Activated CD4-positive, alpha-beta T cell treated with anti-CD3 and anti-CD28 coated beads, Interleukin-2, amount 50 U/mL, for 4 hours (primary cell): ENCODE measurements around the gene TAF15.

Source experiments
- DNase-seq, 2 experiments: peaks; one replicate each; pipeline ENCODE4 v3.0.0-alpha.2; 2020

TAF15 gene

GRCh38 chr17:35808962-35809854, at the start of gene TAF15:
TAF15 (plus strand) TSS chr17:35809484; CDS start chr17:35809570, 86 bp downstream.
- peak; percentile 91 to 95 for DNase-seq

DNA sequence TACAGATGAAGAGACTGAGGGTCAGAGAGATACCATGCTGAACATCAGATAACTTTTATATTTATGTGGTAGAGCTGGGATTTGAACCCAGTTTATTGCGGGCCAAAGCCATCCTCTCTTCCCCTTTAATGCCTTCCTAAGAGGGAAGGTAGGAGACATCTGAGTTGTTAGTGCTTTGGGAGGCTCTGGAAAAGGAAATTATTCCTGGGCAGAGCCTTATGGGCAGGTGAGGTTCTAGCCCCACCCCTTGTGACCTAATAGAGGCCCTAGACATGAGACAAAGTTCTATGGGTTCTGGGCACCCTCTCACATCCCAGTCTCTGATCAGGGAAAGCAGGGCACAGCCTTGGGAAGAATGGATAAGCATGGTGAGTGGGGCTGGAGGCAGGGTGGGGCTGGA, 48.7 kb upstream of the TAF15 start, which contains the start of gene C17orf50:
Gene C17orf50, plus strand, starts transcription at position 301 of the 400 bp plus-strand sequence. Its CDS starts 55 bp downstream, at position 356.
- DNase-seq, result no peak

- DNase-seq, result no peak
Measured at GRCh38 chr17:35761601-35762000, 47.7 kb upstream of the TAF15 start.

GRCh38 chr17:35763767-35764122, 45.5 kb upstream of the TAF15 start:
- DNase-seq, result no peak

DNA sequence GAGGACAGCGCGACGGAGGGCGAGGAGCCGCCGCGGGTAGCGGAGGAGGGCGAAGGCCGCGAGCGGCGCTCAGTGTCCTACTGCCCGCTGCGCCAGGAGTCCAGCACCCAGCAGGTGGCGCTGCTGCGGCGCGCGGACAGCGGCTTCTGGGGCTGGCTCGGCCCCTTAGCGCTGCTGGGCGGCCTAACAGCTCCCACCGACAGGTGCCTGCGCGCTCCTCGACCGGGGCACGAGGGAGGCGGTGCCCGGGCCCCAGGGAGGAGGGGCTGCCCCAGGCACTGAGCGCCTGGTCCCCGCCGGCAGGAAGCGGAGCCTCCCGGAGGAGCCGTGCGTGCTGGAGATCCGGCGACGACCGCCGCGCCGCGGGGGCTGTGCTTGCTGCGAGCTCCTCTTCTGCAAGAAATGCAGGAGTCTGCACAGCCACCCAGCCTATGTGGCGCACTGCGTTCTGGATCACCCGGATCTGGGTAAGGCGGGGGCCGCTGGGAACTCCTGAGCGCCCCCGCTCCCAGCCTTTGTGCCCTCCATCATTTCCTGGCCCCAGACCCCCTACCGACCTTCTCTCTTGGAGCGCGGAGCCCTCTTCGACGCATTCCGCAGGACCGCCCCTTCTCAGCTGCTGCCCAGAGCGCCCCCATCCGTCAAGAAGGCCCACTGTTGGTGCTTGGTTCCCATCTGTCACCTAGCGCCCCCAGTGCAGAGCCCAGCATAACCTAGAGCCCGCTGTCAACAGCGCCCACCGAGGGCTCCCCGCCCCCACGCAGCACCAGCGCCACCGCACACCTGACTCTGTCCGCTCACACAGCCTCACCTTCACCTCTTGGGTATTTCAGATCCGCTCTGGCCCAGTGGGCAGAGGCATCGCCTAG, 44.9 kb upstream of the TAF15 start:
- peak; percentile 76 to 78 for DNase-seq

DNA sequence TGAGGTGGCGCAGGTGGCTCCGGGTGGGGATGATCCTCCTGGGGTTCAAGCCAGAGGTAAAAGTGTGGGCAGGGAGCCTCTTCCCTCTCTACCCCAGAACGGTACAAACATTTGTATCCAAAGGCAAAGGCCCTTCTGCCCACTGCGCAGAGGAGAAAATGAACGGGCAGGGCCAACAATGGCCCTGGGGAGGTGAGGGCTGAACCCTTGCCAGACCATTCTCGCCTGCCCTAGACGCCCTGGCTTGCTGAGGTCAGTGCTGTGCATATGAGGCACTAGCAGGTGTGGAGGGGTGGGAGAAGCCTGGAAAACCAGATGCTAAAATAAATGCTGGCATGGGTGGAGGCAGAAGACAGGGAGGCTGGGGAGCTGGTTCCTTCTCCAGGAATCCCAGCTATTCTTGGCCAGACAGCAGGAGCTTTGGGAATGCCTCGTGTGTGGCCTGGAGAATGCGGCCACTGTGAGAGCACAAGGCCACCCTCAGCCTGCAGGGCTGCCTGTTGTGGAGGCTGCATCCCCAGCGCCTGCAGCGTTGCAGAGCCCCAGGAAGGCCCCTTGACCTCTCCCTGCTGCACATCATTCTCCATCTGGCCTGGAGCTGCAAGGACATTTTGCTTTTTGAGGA, 44.1 kb upstream of the TAF15 start:
- DNase-seq, result no peak

- DNase-seq, result no peak
Measured at GRCh38 chr17:35765756-35766488, 43.4 kb upstream of the TAF15 start.

DNA sequence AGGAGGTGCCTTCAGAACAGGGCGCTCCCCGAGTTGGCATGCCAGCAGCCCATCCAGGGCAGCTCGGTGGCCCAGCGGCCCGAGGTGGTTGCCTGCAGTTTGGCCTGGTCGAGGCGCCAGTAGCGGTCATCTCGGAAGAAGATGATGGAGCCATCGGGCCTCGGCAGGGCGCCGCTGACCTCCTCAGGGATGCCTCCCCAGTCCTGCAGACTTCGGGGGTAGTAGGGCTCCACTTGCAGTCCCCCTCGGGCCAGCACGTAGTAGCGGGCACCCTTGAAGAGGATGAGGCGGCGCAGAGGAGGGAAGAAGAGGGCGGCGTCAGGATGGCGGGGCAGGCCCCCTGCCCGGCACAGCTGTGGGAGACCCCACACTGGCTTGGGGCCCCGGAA, 42.8 kb upstream of the TAF15 start:
- no peak for DNase-seq

DNA sequence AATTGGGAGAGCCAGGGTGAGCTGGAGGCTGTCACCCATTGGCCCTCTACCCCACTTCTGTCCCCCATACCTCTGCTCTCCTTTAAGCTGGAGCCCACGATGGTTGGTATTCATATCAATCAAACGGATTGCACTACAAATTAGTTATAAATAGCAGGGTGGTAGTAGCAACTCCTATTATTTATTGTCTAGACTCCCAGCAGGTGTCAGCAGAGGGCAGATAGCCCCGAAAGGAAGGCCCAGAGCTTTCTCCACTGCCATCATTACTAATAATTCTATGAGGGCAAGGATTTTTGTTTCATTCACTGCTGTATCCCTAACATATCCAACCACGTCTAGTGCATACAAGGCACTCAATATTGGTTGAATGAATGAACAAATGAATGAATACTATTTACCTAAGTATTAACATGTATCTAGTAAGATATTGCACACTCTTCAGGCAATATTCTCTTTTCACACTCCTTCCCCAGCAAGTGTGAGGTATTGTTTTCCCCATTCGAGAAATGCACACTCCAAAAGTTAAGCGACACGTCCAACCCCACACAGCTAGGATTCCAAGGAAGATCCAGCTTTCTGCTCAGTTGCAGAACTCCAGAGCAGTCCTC, 42.3 kb upstream of the TAF15 start:
- peak; percentile 20 to 23 for DNase-seq

DNA sequence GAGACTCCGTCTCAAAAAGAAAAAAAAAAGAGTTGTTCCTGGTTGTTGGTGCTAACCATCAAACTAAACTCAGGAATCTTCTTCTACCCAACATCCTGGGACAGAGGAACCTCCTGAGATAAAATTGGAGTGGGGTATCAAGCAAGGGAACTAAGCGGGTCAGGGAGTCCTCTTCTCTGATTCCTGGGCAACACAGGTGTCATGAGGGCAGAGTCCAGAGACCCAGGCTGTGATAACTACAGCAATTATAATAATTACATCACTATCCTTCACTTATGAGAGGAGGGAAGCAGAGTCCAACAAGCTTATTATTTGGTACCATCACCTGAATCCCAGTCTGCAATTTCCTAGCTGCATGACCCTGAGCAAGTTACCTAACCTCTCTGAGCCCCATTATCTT, 40.5 kb upstream of the TAF15 start:
- no peak for DNase-seq

DNA sequence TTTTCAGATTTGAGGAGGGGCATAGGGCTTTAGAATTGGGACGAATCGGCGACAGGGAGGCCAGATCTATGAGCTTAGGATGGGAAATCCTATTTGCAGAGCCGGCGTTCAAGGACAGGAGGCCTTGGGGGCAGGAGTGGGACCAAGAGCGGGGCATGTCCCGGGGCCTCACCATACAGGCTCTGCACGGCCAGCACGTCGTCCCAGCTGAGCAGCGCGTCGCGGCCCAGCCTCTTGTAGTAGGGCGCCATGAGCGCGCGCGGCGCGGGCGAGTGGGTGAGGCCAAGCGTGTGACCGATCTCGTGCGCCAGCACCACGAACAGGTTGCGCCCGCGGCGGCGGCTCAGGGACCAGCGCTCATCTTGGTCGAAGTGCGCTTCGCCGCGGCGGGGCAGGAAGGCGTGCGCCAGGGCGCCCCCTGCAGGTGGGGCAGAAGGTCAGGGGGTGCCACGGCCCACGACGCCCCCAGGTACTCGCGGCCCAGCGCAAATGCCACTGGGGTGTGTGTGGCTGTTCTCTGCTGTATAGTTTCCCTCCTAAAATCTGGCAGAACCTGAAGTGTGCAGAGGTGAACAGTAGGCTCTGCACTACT, 39.3 kb upstream of the TAF15 start:
- no peak for DNase-seq

DNA sequence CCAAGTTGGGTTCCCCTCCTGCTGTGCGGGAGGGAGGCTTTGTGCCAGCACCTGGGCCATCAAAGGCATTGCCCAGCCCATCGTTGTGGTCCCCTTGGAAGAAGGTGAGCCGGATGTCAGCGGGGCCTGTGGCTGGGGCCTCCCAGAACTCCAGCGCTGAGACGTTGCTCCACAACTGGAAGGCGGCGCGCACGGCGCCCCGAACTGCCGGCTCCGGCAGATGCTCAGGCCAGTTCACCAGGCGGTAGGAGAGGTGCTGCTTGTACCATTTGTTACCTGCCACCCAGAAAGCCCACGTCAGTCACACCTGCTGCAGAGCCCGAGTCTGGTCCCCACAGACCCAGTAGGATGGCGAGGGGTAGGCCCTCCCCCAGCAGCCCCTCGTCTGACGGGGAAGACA, 36.2 kb upstream of the TAF15 start:
- DNase-seq, result no peak

GRCh38 chr17:35773679-35774425, 35.4 kb upstream of the TAF15 start:
- no peak for DNase-seq

GRCh38 chr17:35774499-35774898, 34.8 kb upstream of the TAF15 start:
- DNase-seq, result no peak

DNA sequence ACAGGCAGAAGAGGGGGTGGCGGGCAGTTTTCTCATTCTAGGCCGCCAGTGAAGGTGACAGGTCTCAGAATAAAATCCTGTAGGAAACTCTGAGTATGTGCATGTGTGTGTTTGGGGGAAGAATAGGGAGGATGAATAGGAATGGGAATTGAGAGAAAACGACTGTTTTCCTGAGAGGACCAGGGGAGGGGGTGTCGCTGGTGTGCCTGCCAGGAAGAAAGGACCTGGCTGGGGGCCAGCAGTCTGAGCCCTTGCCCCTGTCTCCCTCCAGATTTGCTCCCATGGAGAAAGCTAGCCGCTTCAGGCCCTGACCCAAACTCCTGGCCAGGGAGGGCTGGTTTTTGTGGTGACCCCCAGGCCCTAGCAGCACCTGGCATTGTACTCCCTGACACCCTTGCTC, 34.2 kb upstream of the TAF15 start:
- no peak for DNase-seq

GRCh38 chr17:35775583-35775982, 33.7 kb upstream of the TAF15 start:
- DNase-seq, result no peak

GRCh38 chr17:35778641-35779196, 30.6 kb upstream of the TAF15 start:
- no peak for DNase-seq

- DNase-seq, result no peak
Measured at GRCh38 chr17:35780950-35781349, 28.3 kb upstream of the TAF15 start.

DNA sequence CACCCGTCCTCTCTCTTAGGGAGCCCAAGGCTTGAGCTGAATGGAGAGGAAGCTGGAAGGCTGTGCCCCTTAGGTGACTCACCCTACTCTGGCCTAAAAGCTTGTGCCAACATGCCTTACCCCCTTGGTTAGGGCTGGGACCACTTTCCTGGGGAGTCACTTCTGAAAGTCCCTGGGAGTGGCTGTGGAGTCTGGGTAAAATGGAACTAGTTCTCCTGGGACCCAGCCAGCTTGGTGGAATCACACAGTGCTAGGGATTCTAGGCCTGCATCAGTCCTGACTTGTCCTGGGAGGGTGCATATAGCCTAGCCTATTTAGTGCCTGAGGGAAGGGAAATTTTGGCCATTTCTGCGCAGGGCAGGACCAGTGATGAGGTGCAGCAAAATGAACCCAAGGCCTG, 24.4 kb upstream of the TAF15 start:
- no peak for DNase-seq

- no peak for DNase-seq
Measured at GRCh38 chr17:35786941-35787432, 22.3 kb upstream of the TAF15 start.
